Parathyroid adenoma (tissue), 2 donors: Measurements from ENCODE around the gene DSCAML1.

Experiments
- H2AFZ ChIP-seq: fragments of 300-600 bp; sonication (generic); one replicate; pipeline ENCODE4 v1.7.0; 2017; ENCODE audit warnings: antibody characterized with exemption, mild to moderate bottlenecking
- H3K27ac ChIP-seq: fragments of 300-600 bp; sonication (generic); one replicate; pipeline ENCODE4 v1.7.0; 2017
- H3K27me3 ChIP-seq: fragments of 300-600 bp; sonication (generic); one replicate; pipeline ENCODE4 v1.7.0; 2017; ENCODE audit warnings: low read length; ENCODE audit not compliant: control insufficient read depth, insufficient read depth
- H3K36me3 ChIP-seq: fragments of 300-600 bp; sonication (generic); one replicate; pipeline ENCODE4 v1.7.0; 2017; ENCODE audit warnings: low read length; ENCODE audit not compliant: control insufficient read depth, insufficient read depth
- H3K4me1 ChIP-seq: fragments of 300-600 bp; sonication (generic); one replicate; pipeline ENCODE4 v1.7.0; 2017; ENCODE audit warnings: control low read depth
- H3K4me2 ChIP-seq: fragments of 300-600 bp; sonication (generic); one replicate; pipeline ENCODE4 v1.7.0; 2017; ENCODE audit warnings: low read length
- H3K4me3 ChIP-seq: fragments of 300-600 bp; sonication (generic); one replicate; pipeline ENCODE4 v1.7.0; 2017; ENCODE audit warnings: low read depth, low read length
- H3K79me2 ChIP-seq: fragments of 300-600 bp; sonication (generic); one replicate; pipeline ENCODE4 v1.7.0; 2017; ENCODE audit warnings: control low read depth
- H3K9ac ChIP-seq: fragments of 300-600 bp; sonication (generic); one replicate; pipeline ENCODE4 v1.7.0; 2017; ENCODE audit warnings: mild to moderate bottlenecking
- H3K9me3 ChIP-seq: fragments of 300-600 bp; sonication (generic); one replicate; pipeline ENCODE4 v1.7.0; 2017; ENCODE audit warnings: low read length; ENCODE audit not compliant: control insufficient read depth
- TF ChIP-seq, protein P1 (sequence below): fragments of 300-600 bp; sonication (generic); IDR thresholded peaks from one replicate; pipeline ENCODE4 v1.7.0; 2017; ENCODE audit warnings: antibody characterized with exemption, mild to moderate bottlenecking
- donor health status: primary hyperparathyroidism.

Gene DSCAML1

DNA sequence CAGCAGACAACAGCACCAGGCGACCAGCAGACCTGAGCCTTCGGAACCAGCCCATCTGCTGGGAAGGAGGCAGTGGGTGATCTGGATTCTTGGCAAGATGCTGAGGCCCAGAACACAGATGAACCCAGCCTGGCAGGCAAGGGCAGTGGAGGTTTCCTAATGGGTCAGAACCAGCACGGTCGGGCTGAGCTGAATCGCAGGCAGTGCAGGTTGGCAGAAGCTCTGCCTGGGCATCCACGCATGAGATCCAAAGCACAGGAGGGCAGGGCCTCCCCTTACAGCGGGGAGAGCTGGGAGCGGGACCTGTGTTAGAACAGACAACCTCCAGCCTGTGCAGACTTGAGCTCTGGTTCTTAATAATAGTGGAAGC, 47.5 kb downstream of the DSCAML1 start:
- Histone ChIP-seq H3K27ac (no peak overlapping the region), H3K4me1 (no peaks in the 10 kb centered on the region), H2AFZ (no peak overlapping the region), H3K79me2 (no peaks in the 10 kb centered on the region), H3K9me3 (no peaks in the 10 kb centered on the region), H3K27me3 (no peaks in the 10 kb centered on the region), H3K36me3 (no peaks in the 10 kb centered on the region), H3K4me2 (no peak overlapping the region), H3K4me3 (no peak overlapping the region), H3K9ac (no peak overlapping the region)
- TF ChIP-seq, protein P1, sequence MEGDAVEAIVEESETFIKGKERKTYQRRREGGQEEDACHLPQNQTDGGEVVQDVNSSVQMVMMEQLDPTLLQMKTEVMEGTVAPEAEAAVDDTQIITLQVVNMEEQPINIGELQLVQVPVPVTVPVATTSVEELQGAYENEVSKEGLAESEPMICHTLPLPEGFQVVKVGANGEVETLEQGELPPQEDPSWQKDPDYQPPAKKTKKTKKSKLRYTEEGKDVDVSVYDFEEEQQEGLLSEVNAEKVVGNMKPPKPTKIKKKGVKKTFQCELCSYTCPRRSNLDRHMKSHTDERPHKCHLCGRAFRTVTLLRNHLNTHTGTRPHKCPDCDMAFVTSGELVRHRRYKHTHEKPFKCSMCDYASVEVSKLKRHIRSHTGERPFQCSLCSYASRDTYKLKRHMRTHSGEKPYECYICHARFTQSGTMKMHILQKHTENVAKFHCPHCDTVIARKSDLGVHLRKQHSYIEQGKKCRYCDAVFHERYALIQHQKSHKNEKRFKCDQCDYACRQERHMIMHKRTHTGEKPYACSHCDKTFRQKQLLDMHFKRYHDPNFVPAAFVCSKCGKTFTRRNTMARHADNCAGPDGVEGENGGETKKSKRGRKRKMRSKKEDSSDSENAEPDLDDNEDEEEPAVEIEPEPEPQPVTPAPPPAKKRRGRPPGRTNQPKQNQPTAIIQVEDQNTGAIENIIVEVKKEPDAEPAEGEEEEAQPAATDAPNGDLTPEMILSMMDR, result no peak

DNA sequence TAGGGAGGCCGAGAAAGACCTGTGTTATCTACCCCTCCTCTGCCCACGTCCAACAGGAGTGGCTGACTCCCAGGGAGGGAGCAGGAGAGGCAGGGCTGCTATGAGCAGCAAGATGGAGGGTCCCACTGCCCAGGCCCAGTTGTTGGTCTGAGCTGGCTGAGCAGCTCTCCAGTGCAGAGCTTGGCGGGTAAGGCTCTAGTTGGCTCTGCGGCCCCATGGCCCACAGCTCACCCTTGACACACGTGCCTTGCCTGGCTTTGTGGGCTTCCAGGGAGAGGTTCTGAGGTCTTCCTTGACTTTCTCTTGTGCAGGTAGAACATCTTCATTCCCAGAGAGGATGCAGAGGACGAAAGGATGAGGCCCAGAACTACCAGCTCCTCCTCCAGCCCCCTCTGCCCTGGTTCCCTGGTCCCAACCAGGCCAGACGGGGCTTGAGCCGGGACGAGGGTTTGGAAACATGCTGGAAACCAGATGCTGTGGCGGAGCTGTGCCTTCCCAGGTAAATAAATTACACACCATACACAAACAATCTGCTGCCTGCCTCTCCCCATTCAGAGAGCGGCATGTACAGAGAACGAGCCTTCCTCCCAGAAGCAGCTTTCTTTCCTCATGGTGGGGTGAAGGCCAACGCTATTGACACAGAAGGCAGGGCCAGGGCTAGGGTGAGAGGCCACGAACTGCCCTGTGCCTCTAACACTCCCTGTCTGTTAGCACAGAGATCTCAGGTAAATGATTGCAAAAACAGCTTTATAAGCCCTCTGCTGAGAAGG, 48.1 kb downstream of the DSCAML1 start:
- TF ChIP-seq, protein P1, result no peak
- H3K9ac ChIP-seq, result no peak overlapping the region
- H2AFZ ChIP-seq, result no peak overlapping the region
- H3K4me2 ChIP-seq, result no peak overlapping the region
- H3K4me3 ChIP-seq, result no peak overlapping the region
- no peaks in the 10 kb centered on the region for H3K9me3 ChIP-seq
- no peak overlapping the region for H3K27ac ChIP-seq
- H3K36me3 ChIP-seq, result no peaks in the 10 kb centered on the region
- H3K4me1 ChIP-seq, result no peaks in the 10 kb centered on the region
- no peaks in the 10 kb centered on the region for H3K27me3 ChIP-seq
- H3K79me2 ChIP-seq, result no peaks in the 10 kb centered on the region

- Histone ChIP-seq H2AFZ (no peak overlapping the region), H3K4me2 (no peak overlapping the region), H3K9ac (no peak overlapping the region), H3K4me3 (no peak overlapping the region), H3K4me1 (no peaks in the 10 kb centered on the region), H3K79me2 (no peaks in the 10 kb centered on the region), H3K36me3 (no peaks in the 10 kb centered on the region), H3K27me3 (no peaks in the 10 kb centered on the region), H3K27ac (no peak overlapping the region), H3K9me3 (no peaks in the 10 kb centered on the region)
- TF ChIP-seq, protein P1, result no peak
Observed at GRCh38 chr11:117747892-117748291, 49.1 kb downstream of the DSCAML1 start.

DNA sequence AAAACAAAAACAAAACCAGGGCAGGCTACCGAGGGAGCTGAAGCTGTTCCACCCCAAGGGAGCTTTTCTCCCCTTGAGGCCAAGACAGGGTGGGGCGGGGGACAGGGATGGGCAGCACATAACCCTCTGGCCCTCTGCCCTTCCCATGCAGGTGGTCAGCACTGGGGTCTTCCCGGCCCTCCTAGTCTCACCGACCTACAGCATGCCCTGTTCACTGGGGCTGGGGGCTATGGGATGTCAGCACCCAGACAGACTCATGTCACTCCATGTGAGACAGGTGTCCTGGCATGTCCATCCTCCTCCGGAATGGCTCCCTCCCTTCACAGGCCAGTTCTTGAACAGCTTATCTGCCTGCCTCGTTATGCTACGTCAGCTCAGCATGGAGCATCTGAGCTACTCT, 51.7 kb downstream of the DSCAML1 start:
- Histone ChIP-seq H3K4me3 (no peak overlapping the region), H3K4me1 (no peaks in the 10 kb centered on the region), H3K9ac (no peak overlapping the region), H3K4me2 (no peak overlapping the region), H2AFZ (no peak overlapping the region), H3K9me3 (no peaks in the 10 kb centered on the region), H3K36me3 (no peaks in the 10 kb centered on the region), H3K27me3 (no peaks in the 10 kb centered on the region), H3K27ac (no peak overlapping the region), H3K79me2 (no peaks in the 10 kb centered on the region)
- TF ChIP-seq, protein P1, result no peak

GRCh38 chr11:117744471-117745150, 52.4 kb downstream of the DSCAML1 start:
- H2AFZ ChIP-seq, result no peak overlapping the region
- no peaks in the 10 kb centered on the region for H3K79me2 ChIP-seq
- no peaks in the 10 kb centered on the region for H3K36me3 ChIP-seq
- no peak overlapping the region for H3K27ac ChIP-seq
- no peaks in the 10 kb centered on the region for H3K27me3 ChIP-seq
- no peaks in the 10 kb centered on the region for H3K4me1 ChIP-seq
- no peak overlapping the region for H3K4me2 ChIP-seq
- TF ChIP-seq, protein P1, result no peak
- H3K9ac ChIP-seq, result no peak overlapping the region
- H3K4me3 ChIP-seq, result no peak overlapping the region
- no peaks in the 10 kb centered on the region for H3K9me3 ChIP-seq
